DOHH2 (cell line): ENCODE measurements around the gene ZNF507.

ENCODE experiments used
- H3F3A ChIP-seq: fragments of 200-600 bp; sonication (generic), shearing (Covaris generic); 2 replicates; pipeline ENCODE4 v1.6.0; 2016; ENCODE audit warnings: antibody characterized with exemption, mild to moderate bottlenecking; ENCODE audit not compliant: control insufficient read depth, insufficient read depth
- H3K27ac ChIP-seq: fragments of 200-600 bp; sonication (generic); 2 replicates; pipeline ENCODE4 v1.5.1; 2014; ENCODE audit warnings: low read depth, mild to moderate bottlenecking, low read length, moderate library complexity
- H3K27me3 ChIP-seq: fragments of 200-600 bp; sonication (generic); 2 replicates; pipeline ENCODE4 v1.6.1; 2014; ENCODE audit warnings: mild to moderate bottlenecking, low read length, mixed read lengths; ENCODE audit not compliant: control insufficient read depth
- H3K36me3 ChIP-seq: fragments of 200-600 bp; sonication (generic); 2 replicates; pipeline ENCODE4 v1.6.1; 2014; ENCODE audit warnings: mild to moderate bottlenecking, low read length, moderate library complexity, mixed read lengths; ENCODE audit not compliant: control insufficient read depth
- H3K4me1 ChIP-seq: fragments of 200-600 bp; sonication (generic); 2 replicates; pipeline ENCODE4 v1.6.1; 2014; ENCODE audit warnings: mild to moderate bottlenecking, low read length, mixed read lengths; ENCODE audit not compliant: control insufficient read depth
- H3K4me2 ChIP-seq: fragments of 200-600 bp; sonication (generic); 2 replicates; pipeline ENCODE4 v1.6.0; 2014; ENCODE audit warnings: mild to moderate bottlenecking, low read length, moderate library complexity
- H3K4me3 ChIP-seq: fragments of 200-600 bp; sonication (generic); 2 replicates; pipeline ENCODE4 v1.5.1; 2014; ENCODE audit warnings: mild to moderate bottlenecking, low read length, mixed read lengths
- H3K79me2 ChIP-seq: fragments of 200-600 bp; sonication (generic); 2 replicates; pipeline ENCODE4 v1.6.1; 2014; ENCODE audit warnings: mild to moderate bottlenecking, low read length, mixed read lengths; ENCODE audit not compliant: control insufficient read depth
- H3K9me2 ChIP-seq: fragments of 200-600 bp; sonication (generic); replicated peaks from 2 replicates; pipeline ENCODE4 v1.6.1; 2014; ENCODE audit warnings: mild to moderate bottlenecking, low read length, mixed read lengths; ENCODE audit not compliant: control insufficient read depth
- H3K9me3 ChIP-seq: fragments of 200-600 bp; sonication (generic); 2 replicates; pipeline ENCODE4 v1.6.1; 2014; ENCODE audit warnings: antibody characterized with exemption, low read length, mixed read lengths; ENCODE audit not compliant: control insufficient read depth, insufficient read depth
- H4K20me1 ChIP-seq: fragments of 200-600 bp; sonication (generic); 2 replicates; pipeline ENCODE4 v1.6.0; 2014; ENCODE audit warnings: low read depth, mild to moderate bottlenecking, antibody characterized with exemption, low read length, moderate library complexity; ENCODE audit not compliant: control insufficient read depth, insufficient read depth
- EZH2phosphoT487 ChIP-seq: fragments of 200-600 bp; sonication (generic); IDR thresholded peaks from 2 replicates; pipeline ENCODE4 v1.6.1; 2017; ENCODE audit warnings: borderline replicate concordance, mild to moderate bottlenecking, antibody characterized with exemption, low read length, moderate library complexity, mixed read lengths
- TF ChIP-seq, protein P1 (sequence below): fragments of 200-600 bp; sonication (generic); IDR thresholded peaks from one replicate; pipeline ENCODE4 v1.5.1; 2014; ENCODE audit warnings: antibody characterized with exemption, mild to moderate bottlenecking, low read depth, low read length; ENCODE audit not compliant: poor library complexity, severe bottlenecking

The ZNF507 gene

DNA sequence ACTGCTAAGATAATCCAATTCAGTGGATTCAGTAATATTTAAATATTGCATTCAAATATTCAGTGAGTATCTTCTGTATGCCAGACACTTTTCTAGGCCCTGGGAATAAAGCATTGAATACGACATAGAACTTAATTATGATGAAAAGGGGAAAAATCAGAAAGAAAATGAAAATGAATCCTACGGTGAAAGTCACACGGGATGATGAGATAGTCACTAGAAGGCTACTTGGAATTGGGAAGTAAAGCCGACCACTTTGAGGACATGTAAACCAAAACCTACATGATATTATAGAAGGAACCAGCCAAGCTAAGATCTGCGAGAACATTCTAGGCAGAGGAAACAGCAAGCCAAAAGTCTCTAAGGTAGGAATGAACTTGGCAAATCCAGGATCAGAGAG is 70.3 kb downstream of the ZNF507 start:
- TF ChIP-seq EZH2phosphoT487: no peak
- TF ChIP-seq, protein P1, sequence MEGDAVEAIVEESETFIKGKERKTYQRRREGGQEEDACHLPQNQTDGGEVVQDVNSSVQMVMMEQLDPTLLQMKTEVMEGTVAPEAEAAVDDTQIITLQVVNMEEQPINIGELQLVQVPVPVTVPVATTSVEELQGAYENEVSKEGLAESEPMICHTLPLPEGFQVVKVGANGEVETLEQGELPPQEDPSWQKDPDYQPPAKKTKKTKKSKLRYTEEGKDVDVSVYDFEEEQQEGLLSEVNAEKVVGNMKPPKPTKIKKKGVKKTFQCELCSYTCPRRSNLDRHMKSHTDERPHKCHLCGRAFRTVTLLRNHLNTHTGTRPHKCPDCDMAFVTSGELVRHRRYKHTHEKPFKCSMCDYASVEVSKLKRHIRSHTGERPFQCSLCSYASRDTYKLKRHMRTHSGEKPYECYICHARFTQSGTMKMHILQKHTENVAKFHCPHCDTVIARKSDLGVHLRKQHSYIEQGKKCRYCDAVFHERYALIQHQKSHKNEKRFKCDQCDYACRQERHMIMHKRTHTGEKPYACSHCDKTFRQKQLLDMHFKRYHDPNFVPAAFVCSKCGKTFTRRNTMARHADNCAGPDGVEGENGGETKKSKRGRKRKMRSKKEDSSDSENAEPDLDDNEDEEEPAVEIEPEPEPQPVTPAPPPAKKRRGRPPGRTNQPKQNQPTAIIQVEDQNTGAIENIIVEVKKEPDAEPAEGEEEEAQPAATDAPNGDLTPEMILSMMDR: no peak
- Histone ChIP-seq H3K79me2 (no peaks in the 10 kb centered on the region), H4K20me1 (no peaks in the 10 kb centered on the region), H3K9me3 (no peaks in the 10 kb centered on the region), H3K36me3 (peaks cover 46% of the 10 kb centered on the region), H3F3A (no peaks in the 10 kb centered on the region), H3K4me1 (no peaks in the 10 kb centered on the region), H3K4me2 (no peak overlapping the region), H3K27ac (no peak overlapping the region), H3K9me2 (no peaks in the 10 kb centered on the region), H3K27me3 (no peaks in the 10 kb centered on the region), H3K4me3 (no peak overlapping the region)

DNA sequence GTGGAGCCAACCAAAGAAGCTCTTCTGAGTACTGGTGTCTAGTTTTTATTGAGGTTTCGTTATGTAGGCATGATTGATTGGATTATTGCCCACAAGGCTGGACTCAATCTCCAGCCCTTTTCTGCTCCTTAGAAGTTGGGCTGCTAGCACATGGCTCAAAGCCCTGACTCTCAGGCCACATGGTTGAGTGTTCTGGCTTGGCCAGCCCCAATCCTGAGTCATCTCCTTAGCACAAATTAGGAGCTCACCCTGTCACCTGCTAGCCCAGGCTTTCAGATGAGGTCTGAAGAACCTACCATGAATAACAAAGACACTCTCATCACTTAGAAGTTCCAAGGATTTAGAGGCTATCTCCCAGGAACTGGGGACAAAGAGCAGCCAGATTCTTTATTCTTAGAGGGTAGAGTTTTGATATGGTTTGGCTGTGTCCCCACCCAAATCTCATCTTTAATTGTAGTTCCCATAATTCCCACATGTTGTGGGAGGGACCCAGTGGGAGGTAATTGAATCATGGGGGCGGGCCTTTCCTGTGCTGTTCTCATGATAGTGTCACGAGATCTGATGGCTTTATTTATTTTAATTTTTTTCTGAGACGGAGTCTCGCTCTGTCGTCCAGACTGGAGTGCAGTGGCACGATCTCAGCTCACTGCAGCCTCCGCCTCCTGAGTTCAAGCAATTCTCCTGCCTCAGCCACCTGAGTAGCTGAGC is 71.5 kb downstream of the ZNF507 start:
- no peaks in the 10 kb centered on the region for H3K9me2 ChIP-seq
- H3K27me3 ChIP-seq: no peaks in the 10 kb centered on the region
- peaks cover 10% of the 10 kb centered on the region for H3K4me1 ChIP-seq
- TF ChIP-seq, protein P1: no peak
- no peak for TF ChIP-seq EZH2phosphoT487
- H3K4me2 ChIP-seq: no peak overlapping the region
- no peaks in the 10 kb centered on the region for H3K9me3 ChIP-seq
- no peak overlapping the region for H3K27ac ChIP-seq
- peaks cover 38% of the 10 kb centered on the region for H3K36me3 ChIP-seq
- H3F3A ChIP-seq: 0 out of 2 replicates have a peak, but pooled peaks cover 2% of the 10 kb centered on the region
- no peaks in the 10 kb centered on the region for H4K20me1 ChIP-seq
- H3K4me3 ChIP-seq: no peak overlapping the region
- H3K79me2 ChIP-seq: no peaks in the 10 kb centered on the region

DNA sequence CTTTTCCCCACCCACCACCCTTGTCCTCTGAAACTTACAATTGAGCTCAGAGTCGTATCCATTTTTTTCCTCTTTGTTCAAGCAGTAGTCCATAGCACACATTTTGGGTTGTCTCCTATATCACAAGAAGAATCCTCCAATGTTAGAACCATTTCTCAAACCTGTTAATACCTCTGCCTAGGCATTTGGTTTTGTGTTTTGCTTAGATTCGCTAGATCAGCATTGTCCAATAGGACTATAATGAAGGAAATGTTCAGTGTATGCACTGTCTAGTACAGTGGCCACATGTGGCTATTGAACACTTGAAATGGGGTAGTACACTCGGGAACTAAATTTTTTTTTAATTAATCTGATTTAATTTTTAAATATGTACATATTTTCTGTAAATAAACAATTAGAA is 72.7 kb downstream of the ZNF507 start:
- Histone ChIP-seq H3K9me2 (no peaks in the 10 kb centered on the region), H3K36me3 (peaks cover 35% of the 10 kb centered on the region), H3K4me2 (no peak overlapping the region), H3K27me3 (no peaks in the 10 kb centered on the region), H4K20me1 (no peaks in the 10 kb centered on the region), H3K4me3 (no peak overlapping the region), H3K9me3 (no peaks in the 10 kb centered on the region), H3K27ac (no peak overlapping the region), H3F3A (peaks cover 7% of the 10 kb centered on the region; the same call in 1 of the 2 replicates), H3K4me1 (peaks cover 20% of the 10 kb centered on the region), H3K79me2 (peaks cover 3% of the 10 kb centered on the region; the same call in 1 of the 2 replicates)
- no peak for TF ChIP-seq EZH2phosphoT487
- TF ChIP-seq, protein P1: no peak
